Activated effector memory CD4-positive, alpha-beta T cell treated with Interleukin-2 at 50 U/mL for 16 hours (primary cell): Measurements from ENCODE around the gene MUC5AC.
"Not testable (repeated sequence)": the region's sequence is repeated elsewhere in the genome, so short reads cannot be mapped to it uniquely, and the experiment has no call there.

ENCODE experiments used
- DNase-seq: peaks from one replicate; pipeline ENCODE4 v3.0.0-alpha.2; 2020

Gene MUC5AC

GRCh38 chr11:1162491-1163311, 4.9 kb downstream of the MUC5AC start:
- no peak for DNase-seq

DNA sequence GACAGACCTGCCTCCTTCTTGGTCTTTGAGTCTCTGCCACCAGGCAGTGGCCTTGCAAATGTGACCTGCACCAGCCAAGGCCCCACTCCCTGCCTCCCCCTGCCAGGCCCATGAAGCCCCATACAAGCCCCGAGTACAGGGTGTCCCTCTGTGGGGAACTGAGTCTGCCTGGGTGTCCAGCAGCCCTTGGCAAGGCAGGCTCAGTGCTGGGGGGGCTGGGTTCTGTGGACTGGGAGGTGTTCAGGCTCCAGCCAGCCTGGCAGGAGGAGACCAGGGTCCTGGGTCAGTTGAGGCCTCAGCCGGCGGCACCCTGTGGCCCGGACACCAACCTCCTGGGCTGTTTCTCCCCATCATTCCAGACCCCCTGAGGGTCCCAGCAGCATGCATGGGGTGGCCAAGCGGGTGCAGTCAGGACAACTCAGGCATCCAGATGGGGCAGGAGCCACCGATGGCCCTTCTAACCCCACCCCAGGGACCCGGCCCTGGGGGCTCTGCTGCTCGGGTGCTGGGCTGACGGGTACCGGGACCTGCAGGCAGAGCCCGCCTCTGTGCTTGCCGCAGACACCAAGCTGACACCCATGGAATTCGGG, 5.7 kb downstream of the MUC5AC start:
- no peak for DNase-seq

DNA sequence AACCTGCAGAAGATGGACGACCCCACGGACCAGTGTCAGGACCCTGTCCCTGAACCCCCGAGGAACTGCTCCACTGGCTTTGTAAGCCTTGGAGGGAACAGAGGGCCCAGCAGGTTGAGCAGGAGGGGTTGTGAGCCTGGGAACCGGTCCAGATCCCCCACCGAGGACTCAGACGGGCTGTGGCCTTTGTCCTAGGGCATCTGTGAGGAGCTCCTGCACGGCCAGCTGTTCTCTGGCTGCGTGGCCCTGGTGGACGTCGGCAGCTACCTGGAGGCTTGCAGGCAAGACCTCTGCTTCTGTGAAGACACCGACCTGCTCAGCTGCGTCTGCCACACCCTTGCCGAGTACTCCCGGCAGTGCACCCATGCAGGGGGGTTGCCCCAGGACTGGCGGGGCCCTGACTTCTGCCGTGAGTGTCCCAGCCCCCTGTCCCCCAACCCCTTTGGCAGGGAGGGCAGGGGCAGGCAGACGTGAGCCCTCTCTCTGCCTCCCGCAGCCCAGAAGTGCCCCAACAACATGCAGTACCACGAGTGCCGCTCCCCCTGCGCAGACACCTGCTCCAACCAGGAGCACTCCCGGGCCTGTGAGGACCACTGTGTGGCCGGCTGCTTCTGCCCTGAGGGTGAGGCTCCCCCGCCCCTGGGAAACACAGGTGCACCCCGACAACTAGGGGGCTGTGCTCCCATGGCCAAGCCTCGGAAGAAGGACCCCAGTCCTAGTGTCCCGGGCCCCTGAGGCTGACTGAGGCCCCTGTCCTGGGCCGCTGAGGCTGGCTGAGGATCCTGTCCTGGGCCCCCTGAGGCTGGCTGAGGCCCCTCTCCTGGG, 6.4 kb downstream of the MUC5AC start:
- DNase-seq = no peak

DNA sequence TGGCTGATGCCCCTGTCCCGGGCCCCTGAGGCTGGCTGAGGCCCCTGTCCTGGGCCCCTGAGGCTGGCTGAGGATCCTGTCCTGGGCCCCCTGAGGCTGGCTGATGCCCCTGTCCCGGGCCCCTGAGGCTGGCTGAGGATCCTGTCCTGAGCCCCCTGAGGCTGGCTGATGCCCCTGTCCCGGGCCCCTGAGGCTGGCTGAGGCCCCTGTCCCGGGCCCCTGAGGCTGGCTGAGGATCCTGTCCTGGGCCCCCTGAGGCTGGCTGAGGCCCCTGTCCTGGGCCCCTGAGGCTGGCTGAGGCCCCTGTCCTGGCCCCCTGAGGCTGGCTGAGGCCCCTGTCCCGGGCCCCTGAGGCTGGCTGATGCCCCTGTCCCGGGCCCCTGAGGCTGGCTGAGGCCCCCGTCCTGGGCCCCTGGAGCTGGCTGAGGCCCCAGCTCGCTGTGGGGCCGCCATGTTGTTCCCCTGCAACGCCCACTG, 7.1 kb downstream of the MUC5AC start:
- not testable (repeated sequence) for DNase-seq

- DNase-seq = no peak
Measured at GRCh38 chr11:1165256-1166041, 7.7 kb downstream of the MUC5AC start.

DNA sequence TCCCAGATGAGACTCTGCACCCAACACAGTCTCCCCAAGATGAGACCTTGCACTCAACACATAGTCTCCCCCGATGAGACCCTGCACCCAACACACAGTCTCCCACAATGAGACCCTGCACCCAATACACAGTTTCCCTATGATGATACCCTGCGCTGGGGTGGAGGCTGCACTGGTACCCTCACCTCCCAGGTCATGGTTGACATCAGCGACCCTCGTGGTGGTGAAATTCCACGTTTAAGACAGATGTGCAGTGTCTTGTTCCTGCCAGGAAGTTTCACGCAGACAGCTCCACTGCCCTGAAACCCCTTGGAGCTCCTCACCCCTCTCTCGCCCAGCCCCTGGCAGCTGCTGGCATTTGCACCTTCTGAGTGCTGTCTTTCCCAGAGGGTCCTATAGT, 9.5 kb downstream of the MUC5AC start:
- DNase-seq = no peak

GRCh38 chr11:1167751-1168231, 10.0 kb downstream of the MUC5AC start:
- no peak for DNase-seq

- no peak for DNase-seq
Measured at GRCh38 chr11:1168256-1168655, 10.5 kb downstream of the MUC5AC start.

DNA sequence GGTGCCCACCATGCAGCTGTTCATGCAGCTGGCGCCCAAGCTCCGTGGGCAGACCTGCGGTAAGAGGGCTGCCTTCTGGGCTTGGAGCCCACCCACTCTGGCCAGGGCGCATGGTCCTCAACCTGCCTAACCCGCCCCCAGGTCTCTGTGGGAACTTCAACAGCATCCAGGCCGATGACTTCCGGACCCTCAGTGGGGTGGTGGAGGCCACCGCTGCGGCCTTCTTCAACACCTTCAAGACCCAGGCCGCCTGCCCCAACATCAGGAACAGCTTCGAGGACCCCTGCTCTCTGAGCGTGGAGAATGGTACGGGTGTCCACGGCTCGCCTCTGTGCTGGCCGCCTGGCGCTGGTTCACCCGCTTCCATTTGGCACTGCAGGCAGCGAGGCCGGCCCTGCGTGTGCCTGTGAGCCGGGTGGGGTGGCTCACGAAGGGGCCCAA, 11.0 kb downstream of the MUC5AC start:
- DNase-seq = no peak

DNA sequence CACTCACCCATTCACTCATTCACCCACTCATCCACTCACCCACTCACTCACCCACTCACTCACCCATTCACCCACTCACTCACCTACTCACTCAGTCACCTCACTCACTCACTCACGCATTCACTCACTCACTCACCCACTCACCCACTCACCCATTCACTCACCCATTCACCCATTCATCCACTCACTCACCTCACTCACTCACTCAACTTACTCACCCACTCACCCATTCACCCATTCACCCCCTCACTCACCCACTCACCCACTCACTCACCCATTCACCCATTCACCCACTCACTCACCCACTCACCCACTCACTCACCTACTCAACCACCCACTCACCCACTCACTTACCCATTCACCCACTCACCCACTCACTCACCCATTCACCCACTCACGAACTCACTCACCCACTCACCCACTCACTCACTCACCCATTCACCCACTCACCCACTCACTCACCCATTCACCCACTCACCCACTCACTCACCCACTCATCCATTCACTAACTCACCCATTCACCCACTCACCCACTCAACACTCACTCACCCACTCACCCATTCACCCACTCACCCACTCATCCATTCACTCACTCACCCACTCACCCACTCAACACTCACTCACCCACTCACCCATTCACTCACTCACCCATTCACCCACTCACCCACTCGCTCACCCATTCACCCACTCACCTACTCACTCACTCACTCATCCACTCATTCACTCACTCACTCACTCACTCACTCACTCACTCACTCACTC, 13.7 kb downstream of the MUC5AC start:
- no peak for DNase-seq

- no peak for DNase-seq
Measured at GRCh38 chr11:1171985-1172728, 14.4 kb downstream of the MUC5AC start.

- DNase-seq = no peak
Measured at GRCh38 chr11:1172729-1173117, 15.0 kb downstream of the MUC5AC start.

- not testable (repeated sequence) for DNase-seq
Measured at GRCh38 chr11:1173396-1173795, 15.6 kb downstream of the MUC5AC start.

- DNase-seq = no peak
Measured at GRCh38 chr11:1174441-1175370, 17.0 kb downstream of the MUC5AC start.

- DNase-seq = no peak
Measured at GRCh38 chr11:1175461-1176223, 17.9 kb downstream of the MUC5AC start.

GRCh38 chr11:1176224-1177019, 18.7 kb downstream of the MUC5AC start:
- no peak for DNase-seq

DNA sequence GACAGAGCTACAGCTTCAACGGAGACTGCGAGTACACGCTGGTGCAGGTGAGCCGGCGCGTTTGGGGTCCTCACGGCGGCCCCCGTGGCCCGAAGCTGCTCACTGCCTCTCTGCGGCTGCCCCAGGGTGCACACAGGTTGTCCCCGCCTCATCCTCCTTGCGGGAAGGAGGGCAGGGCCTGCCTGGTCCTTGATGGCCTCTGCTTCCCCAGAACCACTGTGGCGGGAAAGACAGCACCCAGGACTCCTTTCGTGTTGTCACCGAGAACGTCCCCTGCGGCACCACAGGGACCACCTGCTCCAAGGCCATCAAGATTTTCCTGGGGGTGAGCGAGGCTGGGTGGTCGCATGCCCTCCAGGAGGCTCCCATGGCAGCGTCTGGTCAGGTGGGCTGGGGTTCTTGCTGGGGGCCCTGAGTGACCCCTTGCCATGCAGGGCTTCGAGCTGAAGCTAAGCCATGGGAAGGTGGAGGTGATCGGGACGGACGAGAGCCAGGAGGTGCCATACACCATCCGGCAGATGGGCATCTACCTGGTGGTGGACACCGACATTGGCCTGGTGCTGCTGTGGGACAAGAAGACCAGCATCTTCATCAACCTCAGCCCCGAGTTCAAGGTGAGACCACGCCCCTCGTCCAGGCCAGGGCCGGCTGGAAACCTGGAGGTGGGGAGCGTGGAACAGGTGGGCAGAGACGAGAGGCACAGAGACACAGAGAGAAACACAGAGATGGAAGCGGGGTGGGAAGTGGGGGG, 19.4 kb downstream of the MUC5AC start:
- DNase-seq = no peak

DNA sequence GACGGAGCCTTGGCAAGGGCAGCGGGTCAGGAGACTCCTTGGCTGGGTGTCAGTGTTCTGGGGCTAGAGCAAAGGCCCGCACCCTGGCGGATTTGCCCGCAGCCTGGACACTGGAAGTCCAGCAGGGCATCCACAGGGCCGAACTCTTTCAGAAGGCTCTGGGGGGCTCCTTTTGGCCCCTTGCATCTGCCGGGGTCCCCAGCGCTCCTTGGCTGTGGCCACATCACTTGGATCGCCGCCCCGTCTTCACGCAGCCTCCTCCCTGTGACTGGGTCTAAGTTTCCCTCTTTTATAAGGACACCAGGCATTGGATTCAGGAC, 20.0 kb downstream of the MUC5AC start:
- DNase-seq = no peak
